Brain pericyte (primary cell): ENCODE measurements around the gene PCBP3.
"Not testable (repeated sequence)": the region's sequence is repeated elsewhere in the genome, so short reads cannot be mapped to it uniquely, and the experiment has no call there.

Experiments
- DNase-seq: peaks from one replicate; pipeline ENCODE4 v3.0.0-alpha.2; 2012; ENCODE audit warnings: low read depth, low spot score

PCBP3 gene

GRCh38 chr21:45678790-45679189 lies 35.3 kb downstream of the PCBP3 start:
- DNase-seq, result not testable (repeated sequence)

- no peak for DNase-seq
These were observed 36.7 kb downstream of the PCBP3 start for GRCh38 chr21:45680215-45680614.

- no peak for DNase-seq
These were observed 51.6 kb downstream of the PCBP3 start for GRCh38 chr21:45695086-45695485.

GRCh38 chr21:45698493-45699184 lies 55.1 kb downstream of the PCBP3 start:
- peak; percentile 58 for DNase-seq

GRCh38 chr21:45699251-45699942 lies 55.9 kb downstream of the PCBP3 start:
- DNase-seq, result no peak

GRCh38 chr21:45699966-45700365 lies 56.4 kb downstream of the PCBP3 start:
- DNase-seq, result no peak

- DNase-seq, result no peak
These were observed 56.9 kb downstream of the PCBP3 start for GRCh38 chr21:45700461-45700860.

- no peak for DNase-seq
These were observed 61.0 kb downstream of the PCBP3 start for GRCh38 chr21:45704311-45705108.

- DNase-seq, result no peak
These were observed 62.8 kb downstream of the PCBP3 start for GRCh38 chr21:45706299-45706698.

- DNase-seq, result no peak
These were observed 65.6 kb downstream of the PCBP3 start for GRCh38 chr21:45709173-45709572.

- DNase-seq, result no peak
These were observed 66.3 kb downstream of the PCBP3 start for GRCh38 chr21:45709696-45710268.

GRCh38 chr21:45710306-45710705 lies 66.8 kb downstream of the PCBP3 start:
- not testable (repeated sequence) for DNase-seq

GRCh38 chr21:45713613-45714012 lies 70.1 kb downstream of the PCBP3 start:
- DNase-seq, result no peak

GRCh38 chr21:45715441-45715840 lies 71.9 kb downstream of the PCBP3 start:
- no peak for DNase-seq

- DNase-seq, result no peak
These were observed 74.9 kb downstream of the PCBP3 start for GRCh38 chr21:45718413-45718812.

GRCh38 chr21:45719177-45719802 lies 75.8 kb downstream of the PCBP3 start:
- no peak for DNase-seq

GRCh38 chr21:45720204-45720603 lies 76.7 kb downstream of the PCBP3 start:
- DNase-seq, result not testable (repeated sequence)

GRCh38 chr21:45721671-45722070 lies 78.1 kb downstream of the PCBP3 start:
- no peak for DNase-seq

- no peak for DNase-seq
These were observed 79.8 kb downstream of the PCBP3 start for GRCh38 chr21:45723049-45723958.

- DNase-seq, result no peak
These were observed 80.9 kb downstream of the PCBP3 start for GRCh38 chr21:45724345-45724961.
